ENCODE data around the gene EXTL2.

DNA sequence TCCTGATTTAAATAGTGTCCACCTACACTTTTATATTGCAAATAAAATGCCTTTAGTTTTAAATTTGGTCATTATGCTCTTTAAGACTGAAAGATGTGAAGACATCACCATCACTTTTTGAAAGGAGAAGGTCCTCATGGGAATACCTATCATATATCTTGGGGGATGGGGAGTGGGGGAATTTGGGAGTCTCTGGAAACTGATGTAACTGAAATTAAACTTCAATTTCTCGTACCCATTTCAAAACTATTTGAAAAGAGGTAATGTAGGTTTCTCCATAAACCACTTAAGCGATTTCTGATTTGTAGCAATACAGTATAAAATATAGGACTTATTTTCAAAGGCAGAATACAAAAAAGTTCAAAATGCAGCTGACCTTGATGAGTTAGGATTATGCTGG lies 924 bp downstream of the EXTL2 start:
- no peak for TF ChIP-seq CTCF (IDR thresholded peaks at IDR 0.05)
- TF ChIP-seq EZH2phosphoT487 (IDR thresholded peaks at IDR 0.05), result no peak
- no peak for TF ChIP-seq EZH2 (IDR thresholded peaks at IDR 0.05)

Data from neural progenitor cell (in vitro differentiated cells).